GM12801 (cell line): ENCODE measurements around the gene PPEF1.

Experiments
- CTCF ChIP-seq: IDR thresholded peaks from one replicate; pipeline ENCODE4 v1.5.1; 2011; ENCODE audit warnings: control low read depth; ENCODE audit not compliant: insufficient read length; ENCODE audit errors: extremely low read depth

The PPEF1 gene

GRCh38 chrX:18828832-18829404 lies 121.5 kb downstream of the PPEF1 start:
- no peak for TF ChIP-seq CTCF

GRCh38 chrX:18833071-18833731 lies 125.8 kb downstream of the PPEF1 start:
- no peak for TF ChIP-seq CTCF

GRCh38 chrX:18855919-18856644 lies 148.6 kb downstream of the PPEF1 start:
- no peak for TF ChIP-seq CTCF

GRCh38 chrX:18856645-18856997 lies 149.2 kb downstream of the PPEF1 start:
- TF ChIP-seq CTCF: no peak

GRCh38 chrX:18861511-18861910 lies 154.1 kb downstream of the PPEF1 start:
- no peak for TF ChIP-seq CTCF

GRCh38 chrX:18864390-18864920 lies 157.0 kb downstream of the PPEF1 start:
- TF ChIP-seq CTCF: no peak

GRCh38 chrX:18871161-18871890 lies 163.9 kb downstream of the PPEF1 start:
- no peak for TF ChIP-seq CTCF
